ENCODE measurements around the gene HOXB9.

Gene HOXB9

DNA sequence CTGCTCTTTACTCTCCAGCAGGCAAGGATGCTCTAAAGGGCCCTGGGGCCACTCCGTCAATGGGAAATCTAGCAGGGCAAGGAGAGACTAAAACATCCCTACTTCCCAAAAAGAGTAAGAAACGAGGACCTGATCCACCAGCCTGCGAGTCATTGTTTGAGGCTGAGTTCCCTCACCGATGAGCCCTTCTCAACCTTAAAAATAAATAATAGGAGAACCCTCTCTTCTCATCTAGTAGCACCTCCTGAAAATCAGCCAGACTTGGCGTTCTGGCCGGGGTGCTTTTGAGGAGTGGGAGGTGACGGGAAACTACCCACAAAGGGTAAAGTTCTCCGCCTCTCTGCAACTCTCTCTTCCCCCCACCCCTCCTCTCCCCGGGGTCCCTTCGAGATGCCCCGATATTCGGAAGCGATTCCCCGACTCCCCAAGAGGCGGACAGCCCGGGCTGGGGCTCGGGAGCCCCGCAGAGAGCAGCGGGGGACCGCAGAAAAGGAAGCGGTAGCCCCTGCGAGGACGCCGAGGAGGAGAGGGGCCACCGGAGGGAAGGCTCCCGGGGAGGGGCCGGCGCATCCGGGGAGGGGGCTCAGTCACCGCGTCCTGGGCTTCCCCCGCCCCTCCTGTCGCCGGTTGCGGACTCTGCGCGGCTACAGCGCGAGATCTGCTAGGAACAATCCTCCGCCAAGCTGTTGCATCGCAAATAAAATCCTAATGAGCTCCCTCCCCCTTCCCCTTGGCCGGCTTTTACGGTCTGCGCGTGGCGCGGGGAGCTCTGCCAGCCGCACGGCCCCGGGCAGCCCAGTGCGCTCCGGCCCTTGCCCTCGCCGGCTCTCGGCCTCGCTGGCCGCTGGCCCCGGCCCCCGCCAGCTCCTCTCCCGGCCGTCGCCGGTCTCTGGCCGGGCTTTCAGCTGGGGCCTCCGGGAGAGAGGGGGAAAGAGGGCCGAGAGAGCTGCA is 1.3 kb downstream of the HOXB9 start:
- no peak for DNase-seq (ENCODE audit: low read depth in 2 of 2)

DNA sequence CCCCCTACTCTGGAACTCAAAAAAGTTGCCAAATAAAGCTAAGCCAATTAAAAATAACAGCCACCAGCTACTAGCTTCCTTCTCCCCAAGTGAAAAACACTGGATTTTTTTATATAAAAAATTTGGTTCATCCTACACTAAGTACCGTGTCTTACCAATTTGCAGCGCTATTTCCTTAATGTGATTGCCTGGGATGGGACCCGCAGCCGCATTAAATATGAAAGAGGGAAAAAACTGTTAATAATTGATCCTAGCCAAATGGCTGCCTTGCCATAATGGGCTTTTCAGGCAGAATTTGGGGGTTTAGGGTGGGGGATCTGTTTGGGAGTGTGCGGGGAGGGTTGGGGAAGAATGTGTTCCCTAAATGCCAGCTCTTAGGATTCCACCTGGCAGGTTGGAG is 2.0 kb downstream of the HOXB9 start:
- no peak for DNase-seq (ENCODE audit: low read depth in 2 of 2)

DNA sequence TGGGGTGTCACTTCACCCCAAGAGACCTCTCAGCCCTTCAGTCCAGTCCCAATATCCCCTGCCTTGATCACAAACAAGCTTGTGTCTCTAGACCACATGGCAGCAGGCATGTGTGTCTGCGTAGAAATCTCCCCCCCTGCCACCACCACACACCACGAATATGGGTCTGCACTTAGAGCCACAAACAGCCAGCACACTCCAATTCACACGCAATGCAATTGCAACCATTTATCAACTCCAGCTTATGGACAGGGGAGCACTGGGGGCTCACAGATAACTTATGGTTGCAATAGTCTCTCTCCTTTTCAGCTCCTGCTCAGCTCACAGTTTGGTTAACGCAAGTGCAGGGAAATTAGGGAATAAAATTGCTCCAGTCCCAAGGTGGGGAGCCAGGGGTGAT is 2.6 kb downstream of the HOXB9 start:
- DNase-seq (ENCODE audit: low read depth in 2 of 2): no peak

DNA sequence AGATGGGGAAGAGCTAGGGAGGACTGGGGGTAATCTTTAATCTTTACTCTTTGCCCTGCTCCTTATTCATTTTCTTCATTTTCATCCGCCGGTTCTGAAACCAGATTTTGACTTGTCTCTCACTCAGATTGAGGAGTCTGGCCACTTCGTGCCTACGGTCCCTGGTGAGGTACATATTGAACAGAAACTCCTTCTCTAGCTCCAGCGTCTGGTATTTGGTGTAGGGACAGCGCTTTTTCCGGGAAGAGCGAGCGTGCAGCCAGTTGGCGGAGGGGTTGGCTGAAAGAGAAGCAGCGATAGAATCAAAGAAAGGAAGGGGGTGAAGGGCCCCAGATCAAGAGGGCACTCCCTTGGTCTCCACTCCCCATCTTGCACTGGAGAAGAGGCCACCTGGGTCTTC is 3.3 kb downstream of the HOXB9 start:
- DNase-seq (ENCODE audit: low read depth in 2 of 2): no peak

DNA sequence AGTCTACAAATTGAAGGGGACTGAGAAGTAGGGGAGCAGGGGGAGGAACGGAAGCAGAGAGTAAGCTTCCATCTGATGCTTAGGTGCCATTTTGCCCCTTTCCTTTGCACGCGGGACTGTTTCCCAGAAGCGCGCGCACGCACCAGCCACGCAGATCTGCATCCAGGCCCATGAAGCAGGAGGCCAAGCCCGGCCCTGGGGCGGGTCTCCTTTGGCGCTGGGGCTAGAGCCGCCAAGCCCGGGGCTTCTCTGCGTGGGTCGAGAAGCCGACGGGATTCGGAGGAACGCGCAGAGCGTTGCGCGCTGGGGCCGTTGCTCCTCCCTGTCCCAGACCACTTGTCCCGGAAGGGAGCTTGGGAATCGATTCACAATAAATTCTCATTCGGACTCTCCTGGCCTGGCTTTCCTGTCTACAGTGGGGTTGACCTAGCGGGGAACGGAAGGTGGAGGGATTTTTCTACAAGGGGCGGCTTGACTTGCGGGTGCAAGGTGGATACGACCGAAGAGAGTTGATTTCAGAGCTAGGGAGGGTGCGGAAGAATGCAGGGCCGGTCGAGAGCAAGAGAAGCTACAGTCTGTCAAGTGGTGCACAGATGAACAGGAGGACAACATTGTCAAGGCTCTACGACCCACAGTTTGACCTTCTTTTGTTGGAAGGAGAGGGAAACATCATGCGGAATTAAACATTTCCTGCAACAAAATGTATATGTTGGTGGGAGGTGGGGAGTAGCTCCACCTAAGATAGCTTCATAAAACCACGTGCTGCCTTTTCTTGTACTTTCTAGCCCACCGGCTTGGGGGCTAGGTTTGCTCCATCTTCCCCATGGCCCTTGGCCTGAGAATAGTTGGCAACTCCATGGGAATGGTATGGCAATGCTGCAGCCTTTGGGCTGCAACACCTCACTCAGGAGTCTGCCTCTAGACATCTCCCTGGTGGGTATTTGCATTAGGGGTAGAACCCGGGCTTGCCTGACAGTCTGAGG is 4.5 kb downstream of the HOXB9 start:
- no peak for DNase-seq (ENCODE audit: low read depth in 2 of 2)

DNA sequence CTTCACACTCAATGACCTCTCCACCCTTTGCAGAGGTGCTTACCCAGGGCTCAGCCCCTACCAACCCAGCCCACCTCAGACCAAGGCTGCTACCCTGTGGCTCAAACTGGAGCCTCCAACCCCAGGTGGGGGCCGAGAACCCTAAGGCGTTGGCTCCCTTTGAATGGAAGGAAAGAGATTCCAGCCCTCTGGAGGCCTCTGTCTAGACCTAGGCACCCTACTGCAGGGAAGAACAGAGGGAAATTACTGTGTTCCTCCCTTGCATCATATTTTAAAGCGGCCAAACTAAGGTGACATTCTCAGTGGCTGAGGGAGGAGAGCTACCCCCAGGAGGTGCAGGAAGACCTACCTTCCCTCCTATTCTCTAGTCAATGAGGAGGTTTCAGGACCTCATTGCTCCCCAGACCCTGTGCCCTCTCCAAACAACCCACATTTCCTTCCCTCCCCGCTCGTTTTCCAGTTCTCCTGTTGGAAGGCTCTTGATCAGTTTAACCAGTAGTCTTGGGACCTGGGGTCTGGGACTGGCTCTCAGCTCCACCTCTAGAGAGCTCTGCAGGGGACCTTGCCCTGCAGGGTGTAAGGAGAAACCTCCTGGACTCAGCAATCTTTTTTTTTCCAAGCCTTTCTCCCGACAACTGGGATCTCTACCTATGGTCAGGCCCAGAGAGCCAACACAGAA is 5.6 kb downstream of the HOXB9 start:
- DNase-seq (ENCODE audit: low read depth in 2 of 2): no peak

DNA sequence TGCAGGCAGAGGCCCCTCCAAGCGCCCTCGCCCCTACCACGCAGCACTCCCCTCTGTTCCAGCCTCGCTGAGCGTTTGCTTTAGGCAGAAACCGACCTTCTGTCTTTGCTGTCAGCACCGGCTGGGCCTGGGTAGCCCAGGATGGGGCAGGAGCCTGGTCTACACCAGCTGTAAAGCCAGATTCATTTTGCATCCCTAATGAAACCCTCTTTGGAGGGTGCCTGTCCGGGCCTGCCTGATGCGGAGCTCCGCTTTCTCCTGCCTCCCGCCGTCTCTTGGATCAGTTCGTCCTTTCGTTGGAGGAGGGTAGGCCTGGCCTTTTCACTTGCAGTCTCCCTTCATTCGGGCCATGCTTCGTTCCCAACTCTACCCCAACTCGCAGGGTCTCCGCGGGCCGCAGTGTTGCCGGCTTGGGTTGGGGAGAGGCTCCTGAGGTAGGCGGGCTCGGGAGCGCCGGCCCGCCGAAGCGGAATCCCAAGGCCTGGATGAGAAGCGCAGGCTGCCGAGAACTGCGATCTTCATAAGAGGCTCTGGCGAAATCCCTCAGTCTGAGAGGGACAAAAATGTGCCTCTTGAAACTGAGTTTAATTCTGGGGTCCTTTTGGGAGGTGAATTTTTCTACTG is 6.2 kb downstream of the HOXB9 start:
- no peak for DNase-seq (ENCODE audit: low read depth in 2 of 2)

DNA sequence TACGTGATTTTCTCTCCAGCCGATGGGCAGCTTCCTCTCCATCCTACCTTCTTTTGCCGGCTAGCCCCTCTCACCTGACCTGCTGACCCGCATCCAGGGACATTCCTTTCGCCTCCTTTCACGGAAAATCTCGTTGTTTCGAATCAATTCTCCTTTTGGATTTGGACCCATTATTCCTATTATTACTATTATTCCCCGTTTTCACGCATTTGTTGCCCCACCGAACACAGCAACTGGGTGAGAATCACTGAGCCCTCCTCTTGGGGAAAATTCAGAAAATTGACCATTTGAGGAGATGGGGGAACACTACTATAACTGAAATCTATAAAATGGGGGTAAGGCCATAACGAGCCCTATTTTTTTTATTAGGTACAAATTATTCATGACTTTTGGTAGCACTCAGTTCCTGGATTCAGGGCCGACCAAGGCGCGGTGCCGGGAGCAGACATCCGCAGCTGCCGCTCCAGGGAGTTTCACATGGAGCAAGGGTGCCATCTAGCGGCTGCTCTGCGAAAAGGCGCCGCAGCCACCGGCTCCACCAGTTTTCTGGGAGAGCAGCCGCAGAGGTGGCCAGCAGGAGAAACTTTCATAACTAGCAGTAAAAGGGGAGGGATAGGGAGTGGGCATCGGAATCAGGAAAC is 7.8 kb downstream of the HOXB9 start:
- DNase-seq (ENCODE audit: low read depth in 2 of 2): peak; percentile 64 to 66

DNA sequence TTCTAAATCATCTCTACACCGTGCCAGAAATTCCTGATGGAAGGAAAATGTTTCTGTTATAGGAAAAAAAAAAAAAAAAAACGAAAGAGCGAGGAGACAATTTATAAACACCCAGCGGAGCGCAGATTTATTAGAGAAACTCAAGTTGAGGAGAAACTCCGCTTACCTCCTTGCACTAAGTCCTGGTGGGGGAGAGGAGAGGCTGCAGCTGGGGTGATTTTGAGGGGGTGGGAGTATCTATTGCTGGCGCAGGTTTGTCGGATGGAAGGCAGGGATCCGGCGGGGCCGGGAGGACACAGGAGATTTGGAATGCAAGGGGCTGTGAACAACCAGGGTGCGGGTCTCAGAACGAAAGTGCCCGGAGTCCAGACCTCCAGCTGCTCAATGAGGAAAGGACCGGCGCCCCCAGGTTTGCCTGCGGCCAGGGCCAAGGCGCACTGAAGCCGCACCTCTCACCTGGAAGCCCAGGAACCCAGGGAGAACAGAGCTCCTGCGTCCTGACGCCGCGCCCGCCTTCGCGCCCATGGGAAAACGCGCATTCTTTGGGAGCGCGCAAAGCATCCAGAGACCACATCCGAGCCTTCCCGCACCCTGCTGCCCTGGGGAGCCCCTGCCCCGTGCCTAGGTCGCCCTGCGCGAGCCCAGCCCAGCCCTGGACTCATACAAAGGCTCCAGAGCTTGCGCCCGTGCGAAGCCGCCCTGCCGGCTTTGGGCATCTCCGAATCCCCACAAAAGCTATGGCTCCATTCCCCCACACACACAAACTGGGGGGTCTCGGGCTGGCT is 8.5 kb downstream of the HOXB9 start:
- DNase-seq (ENCODE audit: low read depth in 2 of 2): no peak

DNA sequence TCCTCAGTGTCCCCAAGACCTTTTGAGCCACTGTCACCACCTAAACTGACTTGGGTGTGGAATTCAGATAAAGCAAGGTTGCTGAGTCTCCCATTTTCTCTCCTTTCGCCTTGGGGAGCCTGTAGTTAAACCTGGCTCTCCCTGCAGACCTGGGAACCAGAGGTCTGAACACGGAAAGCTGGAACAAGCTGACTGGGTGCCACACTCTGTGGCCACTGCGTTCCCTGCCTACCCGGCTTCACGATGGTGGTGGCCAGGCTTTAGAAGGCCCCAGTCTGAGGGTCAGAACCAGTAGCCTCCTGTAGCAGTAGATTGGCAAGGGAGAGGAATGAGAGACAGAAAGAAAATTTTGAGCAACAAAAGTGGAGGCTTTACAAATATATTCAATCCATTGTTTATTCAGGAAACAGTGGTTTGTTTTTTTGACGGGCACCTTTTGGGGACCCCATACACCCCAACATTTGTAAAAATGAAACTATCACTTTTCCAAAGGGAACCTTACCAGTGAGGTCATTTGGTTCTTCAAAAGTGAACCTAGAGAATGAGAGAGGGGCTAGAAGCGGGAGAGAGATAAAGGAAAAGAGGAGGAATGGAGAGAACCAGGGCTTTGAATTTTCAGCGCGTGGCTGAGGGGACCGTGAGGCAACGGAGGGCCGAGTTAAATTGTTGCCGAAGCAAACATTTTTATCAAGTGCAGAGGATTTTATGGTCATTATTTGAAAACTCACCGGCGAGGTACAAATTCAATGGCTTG is 9.3 kb downstream of the HOXB9 start:
- no peak for DNase-seq (ENCODE audit: low read depth in 2 of 2)

DNA sequence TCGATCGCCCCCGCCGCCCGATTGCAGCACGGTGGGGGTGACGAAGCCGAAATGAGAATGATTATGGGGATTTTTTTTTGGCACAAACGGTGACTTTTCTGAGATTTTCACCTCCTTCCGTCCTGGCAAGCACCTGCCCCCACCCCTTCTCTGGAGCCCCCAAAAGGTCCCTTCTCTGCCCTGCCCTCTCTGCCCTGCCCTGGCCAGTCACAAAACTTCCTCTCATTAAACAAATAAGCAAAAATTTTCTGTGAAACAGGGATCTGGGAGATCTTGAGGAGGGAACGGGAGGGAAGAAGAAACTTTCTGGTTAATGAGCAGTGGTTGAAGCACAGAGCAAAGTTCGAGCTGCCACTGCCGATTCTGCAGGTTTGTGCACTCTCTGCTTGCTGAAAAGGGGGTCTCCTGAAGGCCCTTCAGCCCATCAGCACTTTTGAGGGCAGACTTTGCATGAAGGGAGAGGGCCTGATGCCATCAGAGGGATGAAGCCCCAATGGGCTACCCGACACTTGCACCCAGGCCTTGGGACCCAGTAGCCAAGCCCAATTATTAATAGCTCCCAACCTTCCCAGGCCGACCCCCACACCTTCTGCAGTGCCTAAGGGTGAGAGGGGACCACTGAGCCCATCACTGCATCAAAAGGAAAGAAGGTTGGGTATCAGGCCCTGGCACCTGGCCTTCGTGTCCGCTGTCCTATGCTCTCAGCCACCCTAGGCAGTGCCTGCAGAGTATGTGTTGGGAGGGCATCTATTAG is 10.0 kb downstream of the HOXB9 start:
- DNase-seq (ENCODE audit: low read depth in 2 of 2): no peak

DNA sequence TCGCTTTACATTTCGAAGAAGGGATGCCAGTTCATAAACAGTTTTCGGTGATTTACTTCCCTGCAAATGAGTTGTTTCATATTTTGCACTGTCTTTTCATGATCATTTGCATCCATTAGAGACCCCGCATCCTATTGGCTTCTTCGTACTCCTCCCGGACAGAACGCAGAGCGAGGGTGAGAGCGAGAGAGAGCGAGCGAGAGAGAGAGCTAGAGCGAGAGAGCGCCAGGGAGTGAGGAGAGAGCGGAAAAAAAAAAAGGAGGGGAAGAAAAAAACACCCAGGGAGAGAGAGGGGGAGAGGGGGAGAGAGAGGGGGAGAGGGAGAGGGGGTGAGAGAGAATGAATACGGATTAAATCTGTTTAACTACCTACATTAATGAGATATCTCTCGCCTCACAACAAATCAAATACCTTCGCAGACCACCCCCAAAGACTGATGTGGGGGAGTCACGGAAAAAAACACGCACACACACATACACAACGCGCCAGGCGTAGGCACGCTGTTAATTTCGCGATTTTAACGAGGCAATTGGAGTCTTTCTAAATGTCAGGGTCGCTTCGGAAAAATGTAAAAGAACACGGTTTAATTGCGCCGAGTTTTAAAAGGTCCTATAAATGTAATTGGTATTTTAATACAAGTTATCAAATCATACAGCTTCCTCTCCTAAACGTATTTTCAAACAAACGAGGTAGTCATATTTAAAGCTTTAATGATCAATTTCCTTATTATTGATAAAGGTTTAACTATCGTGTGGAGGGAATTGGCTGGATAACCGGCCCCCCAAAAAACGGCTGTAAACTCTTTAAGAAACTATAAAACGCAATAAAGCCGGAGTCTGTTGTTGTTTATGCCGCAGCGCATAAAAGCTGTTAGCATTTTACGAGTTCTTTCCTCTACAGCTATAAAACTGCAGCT is 10.9 kb downstream of the HOXB9 start, which contains the start of gene HOXB8:
HOXB8 (minus strand) TSS at position 246 of the 916 bp plus-strand sequence. CDS start 588 bp downstream, outside the sequence.
- no peak for DNase-seq (ENCODE audit: low read depth in 2 of 2)

DNA sequence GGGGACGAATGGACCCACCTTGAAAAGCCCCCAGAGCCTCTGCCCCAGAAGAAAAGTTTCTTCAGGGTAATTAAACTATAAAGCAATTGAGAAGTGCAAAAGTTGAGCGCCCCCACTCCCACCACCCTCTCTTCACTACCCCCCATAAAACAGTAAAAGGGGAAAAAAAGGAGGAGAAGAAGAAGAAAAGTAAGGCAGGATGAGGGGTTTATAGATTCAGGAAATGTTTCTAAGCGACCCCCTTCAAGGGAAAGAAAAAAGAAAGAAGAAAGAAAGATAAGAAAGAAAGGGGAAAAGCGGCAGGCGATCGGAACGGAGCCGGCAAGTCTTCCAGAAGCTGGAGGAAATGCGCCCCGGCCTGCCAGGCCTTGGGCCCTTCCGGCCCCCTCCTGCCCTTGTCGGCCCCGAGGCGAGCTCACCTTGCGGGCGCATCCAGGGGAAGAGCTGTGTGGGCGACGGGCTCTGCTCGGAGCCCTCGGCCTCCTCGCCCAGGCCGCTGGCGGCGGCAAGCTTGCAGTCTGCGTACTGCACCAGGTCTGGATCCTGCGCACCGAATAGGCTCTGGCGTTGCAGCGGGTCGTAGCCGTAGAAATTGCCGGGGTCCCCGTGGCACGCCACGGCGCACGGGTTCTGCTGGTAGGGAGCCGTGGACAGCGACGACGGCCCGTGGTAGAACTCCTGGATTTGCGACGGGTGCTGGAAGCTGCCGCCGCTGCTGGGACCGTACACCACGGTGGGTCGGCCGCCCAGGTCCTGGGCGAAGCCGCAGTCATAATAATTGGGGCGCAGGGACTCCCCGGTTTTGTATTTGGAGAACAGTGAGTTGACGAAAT is 12.1 kb downstream of the HOXB9 start:
- no peak for DNase-seq (ENCODE audit: low read depth in 2 of 2)

DNA sequence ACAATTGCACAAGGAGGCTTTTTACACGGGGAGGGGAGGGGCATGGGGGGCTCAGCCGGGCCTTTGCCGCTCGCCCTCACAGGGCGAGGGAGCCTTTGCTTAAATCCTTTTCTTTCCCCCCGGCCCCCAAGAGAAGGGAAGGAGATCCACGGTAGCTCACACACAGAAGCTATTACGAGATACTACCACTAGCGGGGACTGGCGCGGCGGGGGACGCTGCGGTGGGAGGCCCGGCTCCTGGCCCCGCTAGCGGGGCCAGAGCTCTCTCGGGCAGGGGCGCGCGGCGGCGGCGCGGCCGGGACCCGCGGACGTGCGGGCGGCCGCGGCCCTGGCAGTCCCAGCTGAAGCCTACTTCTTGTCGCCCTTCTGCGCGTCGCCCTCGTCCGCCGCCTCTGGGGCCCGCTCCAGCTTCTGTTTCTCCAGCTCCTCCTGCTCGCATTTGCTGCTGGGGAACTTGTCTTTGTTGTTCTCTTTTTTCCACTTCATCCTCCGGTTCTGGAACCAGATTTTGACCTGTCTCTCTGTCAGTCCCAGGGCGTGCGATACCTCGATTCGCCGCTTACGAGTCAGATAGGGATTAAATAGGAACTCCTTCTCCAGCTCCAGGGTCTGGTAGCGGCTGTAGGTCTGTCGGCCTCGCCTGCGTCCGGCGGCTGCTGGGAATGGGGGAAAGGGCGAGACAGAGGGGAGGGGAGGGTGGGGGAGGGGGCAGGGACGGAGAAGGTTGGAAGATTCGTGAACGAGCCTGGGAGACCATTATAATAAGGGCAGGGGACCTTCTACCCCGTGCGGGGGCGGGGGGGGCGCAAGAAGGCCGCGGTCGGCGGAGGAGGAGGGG is 13.1 kb downstream of the HOXB9 start:
- DNase-seq (ENCODE audit: low read depth in 2 of 2): no peak

DNA sequence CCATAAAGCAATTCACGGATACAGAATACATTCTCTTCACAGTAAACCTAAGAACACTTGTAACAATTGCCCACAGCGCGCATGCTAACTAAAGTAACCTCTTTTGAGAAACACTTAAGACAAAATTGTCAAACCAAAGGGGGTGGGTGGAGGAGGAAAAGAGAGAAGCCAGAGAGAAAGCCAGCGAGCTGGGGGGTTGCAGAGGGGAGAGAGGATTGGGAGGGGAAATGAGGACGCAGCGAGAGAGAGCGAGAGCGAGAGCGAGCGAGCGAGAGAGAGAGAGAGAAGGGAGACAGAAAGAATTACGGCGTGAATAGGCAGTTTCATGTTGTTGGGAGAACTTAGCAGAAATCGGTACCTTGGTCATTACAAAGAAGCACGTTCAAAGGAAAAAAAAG is 13.7 kb downstream of the HOXB9 start:
- no peak for DNase-seq (ENCODE audit: low read depth in 2 of 2)
